NCI-H510A treated with DMSO at 0.1 percent for 48 hours (cell line): ENCODE measurements around the gene P2RY12.

Experiments used
- DNase-seq: peaks from one replicate; lab custom pipeline; 2025; lab: John Stamatoyannopoulos, UW

The P2RY12 gene

GRCh38 chr3:151384741-151385174 is at the start of gene P2RY12:
P2RY12 (minus strand) TSS chr3:151384753; CDS start chr3:151338845, 45,908 bp downstream.
- no peak for DNase-seq

- no peak for DNase-seq
These were observed 48.2 kb upstream of the P2RY12 start for GRCh38 chr3:151432616-151433372.

GRCh38 chr3:151431940-151432339 is 47.4 kb upstream of the P2RY12 start:
- no peak for DNase-seq

- DNase-seq = no peak
These were observed 46.4 kb upstream of the P2RY12 start for GRCh38 chr3:151430821-151431484.

GRCh38 chr3:151428386-151428785 is 43.8 kb upstream of the P2RY12 start:
- no peak for DNase-seq

- DNase-seq = no peak
These were observed 41.7 kb upstream of the P2RY12 start for GRCh38 chr3:151426341-151426657.

GRCh38 chr3:151425627-151426340 is 41.2 kb upstream of the P2RY12 start:
- no peak for DNase-seq

- no peak for DNase-seq
These were observed 38.5 kb upstream of the P2RY12 start for GRCh38 chr3:151423091-151423490.

- DNase-seq = no peak
These were observed 37.4 kb upstream of the P2RY12 start for GRCh38 chr3:151421938-151422337.

- DNase-seq = no peak
These were observed 35.3 kb upstream of the P2RY12 start for GRCh38 chr3:151419806-151420205.

GRCh38 chr3:151415289-151415688 is 30.7 kb upstream of the P2RY12 start:
- DNase-seq = no peak

GRCh38 chr3:151412989-151413388 is 28.4 kb upstream of the P2RY12 start:
- no peak for DNase-seq

- no peak for DNase-seq
These were observed 26.5 kb upstream of the P2RY12 start for GRCh38 chr3:151410891-151411559.

- no peak for DNase-seq
These were observed 23.4 kb upstream of the P2RY12 start for GRCh38 chr3:151407928-151408327.

- no peak for DNase-seq
These were observed 19.8 kb upstream of the P2RY12 start for GRCh38 chr3:151404316-151404715.

GRCh38 chr3:151403246-151403645 is 18.7 kb upstream of the P2RY12 start:
- DNase-seq = no peak

- no peak for DNase-seq
These were observed 17.8 kb upstream of the P2RY12 start for GRCh38 chr3:151402349-151402748.

GRCh38 chr3:151400341-151400740 is 15.8 kb upstream of the P2RY12 start:
- no peak for DNase-seq

GRCh38 chr3:151398895-151399294 is 14.3 kb upstream of the P2RY12 start:
- DNase-seq = no peak

- DNase-seq = no peak
These were observed 11.3 kb upstream of the P2RY12 start for GRCh38 chr3:151395806-151396205.

GRCh38 chr3:151394611-151395010 is 10.1 kb upstream of the P2RY12 start:
- no peak for DNase-seq

- no peak for DNase-seq
These were observed 9.4 kb upstream of the P2RY12 start for GRCh38 chr3:151393941-151394340.
